Measurements from ENCODE around the gene ELOF1. TPM values are rescaled to one million over a fixed set of nuclear protein-coding genes. Genes with fewer than 3 reads are reported as not detected.

ELOF1 gene
- total RNA-seq, 4 donors from 2014 or later, result 14.7 to 45.7 (median 37.2) TPM

- WGBS, 2 donors (ENCODE audit: low coverage in 1 of 2), result 42 to 80% methylated on average over 3 to 7 of the region's 7 CpGs
- peak overlapping the region in 3 of 4 donors; percentile 94 to 98 (median 98) for H3K4me3 ChIP-seq
- TF ChIP-seq POLR2AphosphoS5 (IDR thresholded peaks at IDR 0.05) (no peak), EP300 (IDR thresholded peaks at IDR 0.05; ENCODE audit: low read depth) (no peak), CTCF (IDR thresholded peaks at IDR 0.05) (no peak), POLR2A (IDR thresholded peaks at IDR 0.05) (no peak)
These were observed 54.5 kb downstream of the ELOF1 start for GRCh38 chr19:11504502-11505031.

More at GRCh38 chr19:11504502-11505031, 54.5 kb downstream of the ELOF1 start:
- Histone ChIP-seq H3K9me3 (no peaks in the 10 kb centered on the region), H3K27ac (peak overlapping the region; percentile 96 to 99 (median 98)), H3K27me3 (no peaks in the 10 kb centered on the region), H3K4me1 (peaks cover 0 to 15% (median 10%) of the 10 kb centered on the region in 4 donors), H3K36me3 (no peaks in the 10 kb centered on the region)
- DNase-seq, result no peak
- intact Hi-C loops (cut with DNase I; ENCODE audit: low total_unique reads) (no loop called here), in situ Hi-C loops (cut with MboI; ENCODE audit: low pct_ligation_motif_present in 1 of 4, low pct_unique_long_range_greater_than_20kb in 1 of 4, low sequenced_read_pairs in 3 of 4) (no loop called here)

Small RNAs within 50 kb of the gene (small RNA-seq; reads per million reads assigned to genes)
- gene RN7SL833P, result 0 to 0.28 (median 0) reads per million in 4 donors

Other genes with a start within 250 kb of the ELOF1 start
- gene RAB3D, start 219.6 kb downstream of the ELOF1 start, total RNA-seq, result 10 to 100 TPM; 16.5 to 41.1 (median 18.6) TPM
- gene TMEM205, start 213.0 kb downstream of the ELOF1 start, total RNA-seq, result 100 to 1,000 TPM in 2 of 4 donors, 10 to 100 TPM in 2; 18.7 to 163 (median 88.4) TPM
- 1,000 to 10,000 TPM in 1 of 4 donors, 10 to 100 TPM in 3; 13.8 to 1,153 (median 26.1) TPM for gene CCDC159, start 212.7 kb downstream of the ELOF1 start, total RNA-seq
- gene PLPPR2, start 203.8 kb downstream of the ELOF1 start, total RNA-seq, result 10 to 100 TPM in 2 of 4 donors, 1 to 10 TPM in 2; 6.3 to 51.7 (median 11.5) TPM
- 10 to 100 TPM in 1 of 4 donors, 1 to 10 TPM in 3; 2.1 to 11.1 (median 2.6) TPM for gene SWSAP1, start 184.6 kb downstream of the ELOF1 start, total RNA-seq
- gene EPOR, start 174.9 kb downstream of the ELOF1 start, total RNA-seq, result 10 to 100 TPM in 1 of 4 donors, 1 to 10 TPM in 3; 2.3 to 24.3 (median 6.4) TPM
- 10 to 100 TPM in 3 of 4 donors, 1 to 10 TPM in 1; 6.7 to 78.9 (median 28.1) TPM for gene RGL3, start 139.9 kb downstream of the ELOF1 start, total RNA-seq
- gene ODAD3, start 124.1 kb downstream of the ELOF1 start, total RNA-seq, result 1 to 10 TPM in 1 of 4 donors, under 1 TPM in 1, not detected in 2; 0.32 to 2.2 TPM
- 100 to 1,000 TPM; 119 to 195 (median 183) TPM for gene PRKCSH, start 123.6 kb downstream of the ELOF1 start, total RNA-seq
- gene ELAVL3, start 78.2 kb downstream of the ELOF1 start, total RNA-seq, result 1 to 10 TPM in 2 of 4 donors, under 1 TPM in 1, not detected in 1; 0.27 to 3.2 (median 1.3) TPM
- 10 to 100 TPM; 10.6 to 44.9 (median 17.4) TPM for gene ZNF653, start 53.4 kb downstream of the ELOF1 start, total RNA-seq
- gene ECSIT, start 30.1 kb downstream of the ELOF1 start, total RNA-seq, result 10 to 100 TPM; 20.9 to 63.4 (median 39.1) TPM
- gene CNN1, start 20.4 kb downstream of the ELOF1 start, total RNA-seq, result 1,000 to 10,000 TPM in 1 of 4 donors, 100 to 1,000 TPM in 3; 198 to 1,121 (median 486) TPM
- gene ACP5, start 18.4 kb upstream of the ELOF1 start, total RNA-seq, result 10 to 100 TPM; 10.5 to 60.2 (median 22.4) TPM
- 10 to 100 TPM in 1 of 4 donors, 1 to 10 TPM in 2, under 1 TPM in 1; 0.40 to 10.2 (median 7.0) TPM for gene ZNF627, start 38.3 kb upstream of the ELOF1 start, total RNA-seq
- gene ZNF823, start 179.7 kb upstream of the ELOF1 start, total RNA-seq, result 10 to 100 TPM; 16.4 to 69.1 (median 20.1) TPM
- 10 to 100 TPM in 3 of 4 donors, 1 to 10 TPM in 1; 8.3 to 20.9 (median 14.8) TPM for gene ZNF441, start 207.8 kb upstream of the ELOF1 start, total RNA-seq
- gene ZNF491, start 239.3 kb upstream of the ELOF1 start, total RNA-seq, result 1 to 10 TPM in 2 of 4 donors, under 1 TPM in 1, not detected in 1; 0.75 to 3.1 (median 2.4) TPM

All from transverse colon (tissue), 4 donors.